Keratinocyte (primary cell): ENCODE data around the gene B3GALT4. TPM values are rescaled to one million over a fixed set of nuclear protein-coding genes. Genes with fewer than 3 reads are reported as not detected.

ENCODE experiments used
- DNase-seq: peaks from one replicate; pipeline ENCODE4 v3.0.0-alpha.2; 2011; ENCODE audit warnings: low read depth, missing footprints, low spot score
- FAIRE-seq: peaks from 2 replicates; lab custom pipeline; 2011; peaks lifted over from hg19 to GRCh38; lab: Jason Lieb, UNC
- H2AFZ ChIP-seq: 2 replicates; pipeline ENCODE4 v1.6.0; 2012; ENCODE audit warnings: low read length, control low read depth, inconsistent platforms; ENCODE audit not compliant: control insufficient read depth
- H3K27ac ChIP-seq: 2 replicates; pipeline ENCODE4 v1.5.1; 2011; ENCODE audit warnings: low read length; ENCODE audit not compliant: control insufficient read depth, insufficient read depth
- H3K27me3 ChIP-seq: 3 replicates; pipeline ENCODE4 v1.6.0; 2011; ENCODE audit warnings: low read length; ENCODE audit not compliant: control insufficient read depth, insufficient read depth; ENCODE audit errors: extremely low read depth
- H3K36me3 ChIP-seq, 2 experiments: 2 replicates in 1 of 2; 3 replicates in 1 of 2; pipeline ENCODE4 v1.5.1; 2011; ENCODE audit warnings: low read length in 2 of 2, mild to moderate bottlenecking in 1 of 2; ENCODE audit not compliant: control insufficient read depth in 2 of 2, insufficient read depth in 2 of 2; ENCODE audit errors: extremely low read depth in 1 of 2
- H3K4me1 ChIP-seq: 3 replicates; pipeline ENCODE4 v1.5.1; 2011; ENCODE audit warnings: low read length; ENCODE audit not compliant: control insufficient read depth, insufficient read depth; ENCODE audit errors: extremely low read depth
- H3K4me2 ChIP-seq: 3 replicates; pipeline ENCODE4 v1.6.0; 2011; ENCODE audit warnings: low read depth, low read length; ENCODE audit not compliant: control insufficient read depth, insufficient read depth; ENCODE audit errors: extremely low read depth
- H3K4me3 ChIP-seq, 3 experiments: fragments of 200-600 bp in 1 of 3; sonication (generic) in 1 of 3; 2 replicates in 2 of 3; 3 replicates in 1 of 3; pipeline ENCODE4 v1.5.1; 2011 to 2016; ENCODE audit warnings: low read length in 3 of 3, mild to moderate bottlenecking in 3 of 3, control low read depth in 2 of 3, inconsistent platforms in 1 of 3, low read depth in 1 of 3, mixed read lengths in 1 of 3, mixed run types in 1 of 3, moderate library complexity in 1 of 3; ENCODE audit not compliant: control insufficient read depth in 2 of 3, insufficient read depth in 2 of 3; ENCODE audit errors: extremely low read depth in 1 of 3
- H3K79me2 ChIP-seq: 2 replicates; pipeline ENCODE4 v1.6.0; 2012; ENCODE audit warnings: low read length; ENCODE audit not compliant: control insufficient read depth, insufficient read depth
- H3K9ac ChIP-seq: 3 replicates; pipeline ENCODE4 v1.6.0; 2011; ENCODE audit warnings: low read length; ENCODE audit not compliant: control insufficient read depth, insufficient read depth; ENCODE audit errors: extremely low read depth
- H3K9me1 ChIP-seq: 3 replicates; pipeline ENCODE4 v1.6.0; 2011; ENCODE audit warnings: low read length; ENCODE audit not compliant: control insufficient read depth, insufficient read depth; ENCODE audit errors: extremely low read depth
- H3K9me3 ChIP-seq: 2 replicates; pipeline ENCODE4 v1.5.1; 2012; ENCODE audit warnings: low read depth, low read length; ENCODE audit not compliant: control insufficient read depth
- H4K20me1 ChIP-seq: 3 replicates; pipeline ENCODE4 v1.6.0; 2011; ENCODE audit warnings: low read length; ENCODE audit not compliant: control insufficient read depth, insufficient read depth; ENCODE audit errors: extremely low read depth
- EZH2 ChIP-seq: IDR thresholded peaks from one replicate; pipeline ENCODE4 v1.6.1; 2012; ENCODE audit warnings: inconsistent platforms, mild to moderate bottlenecking, low read length, moderate library complexity
- dilution Hi-C: fragments of 300-500 bp; cut with MboI; formaldehyde crosslinking; loops from one replicate; pipeline ENCODE4 v1.7.0; 2020; ENCODE audit warnings: low sequenced_read_pairs; ENCODE audit not compliant: extremely low pct_ligation_motif_present
- polyA plus RNA-seq, 5 experiments: library from polyadenylated mRNA; depleted of rRNA in 3 of 5; stranded (reverse) in 3 of 5; stranded (forward) in 1 of 5; unstranded in 1 of 5; fragments of >200 nt; gene quantifications; 1 replicate in 1 of 5; 2 replicates in 3 of 5; 3 replicates in 1 of 5; pipeline versions ENCODE4 v1.2.1 to v1.2.3, GENCODE V29; 2011 to 2012; ENCODE audit warnings: missing spikeins in 2 of 5, low read depth in 1 of 5, low replicate concordance in 1 of 5
- TF ChIP-seq, protein P1 (sequence below), 3 experiments: IDR thresholded peaks in 1 of 3; conservative IDR thresholded peaks in 1 of 3; optimal IDR thresholded peaks in 1 of 3; 2 replicates in 2 of 3; 3 replicates in 1 of 3; pipeline versions ENCODE3 to v1.5.1; 2011; ENCODE audit warnings: low read length in 3 of 3, mild to moderate bottlenecking in 3 of 3, moderate library complexity in 2 of 3, control low read depth in 1 of 3, inconsistent platforms in 1 of 3; ENCODE audit not compliant: insufficient read depth in 2 of 3; ENCODE audit errors: extremely low read depth in 1 of 3

B3GALT4 gene
- polyA plus RNA-seq, 1 donor (not counting 4 experiments of a cell fraction or from before 2014, with no cell fraction given), result 0.31 TPM

DNA sequence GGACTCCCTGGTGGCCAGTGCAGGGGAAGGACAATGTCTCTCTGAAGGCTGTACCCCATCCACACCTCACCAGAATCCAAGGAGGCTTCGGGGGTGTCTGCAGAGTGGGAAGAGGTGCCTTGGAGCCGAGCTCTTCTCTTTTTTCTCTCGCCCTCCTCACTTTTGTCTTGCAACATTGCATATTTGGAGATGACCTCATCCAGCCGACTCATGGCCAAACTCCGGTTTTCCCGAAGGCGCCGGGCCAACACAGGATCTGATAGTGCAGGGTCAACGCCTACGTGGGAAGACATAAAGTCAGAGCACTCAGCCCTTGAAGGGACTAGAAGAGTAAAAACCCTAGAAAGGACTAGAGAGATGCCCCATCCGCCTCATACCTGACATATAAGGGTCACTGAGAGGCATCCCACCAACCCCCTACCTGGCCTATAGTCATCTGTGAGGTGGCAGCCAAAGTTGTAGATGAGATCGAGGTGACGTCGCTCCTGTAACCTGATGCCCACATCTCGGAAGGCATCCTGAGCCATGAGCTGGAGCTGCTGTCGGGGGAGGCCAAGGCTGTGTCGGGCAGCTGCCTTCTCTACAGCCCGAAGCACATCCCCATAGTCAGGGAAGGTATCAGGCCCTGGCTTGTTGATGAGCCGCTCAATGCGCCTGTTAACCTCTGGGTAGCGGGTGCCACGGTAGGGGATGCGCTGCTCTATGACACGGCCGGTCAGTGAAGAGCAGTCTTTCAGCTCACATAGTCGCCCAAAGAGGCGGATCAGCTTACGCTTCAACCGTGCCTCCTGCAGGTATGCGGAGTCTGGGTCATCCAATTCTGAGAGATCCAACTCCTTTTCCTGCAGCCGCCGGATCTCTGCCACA is 43.6 kb downstream of the B3GALT4 start:
- dilution Hi-C loops, result no loop called here
- Histone ChIP-seq H3K36me3 (peaks cover 22 to 30% of the 10 kb centered on the region in 2 experiments), H3K4me1 (peaks cover 45% of the 10 kb centered on the region), H3K9ac (peak overlapping the region; percentile 31), H4K20me1 (no peaks in the 10 kb centered on the region), H3K9me3 (no peaks in the 10 kb centered on the region), H2AFZ (no peak overlapping the region), H3K79me2 (peaks cover 41% of the 10 kb centered on the region), H3K4me2 (peak overlapping the region; percentile 94), H3K27ac (peak overlapping the region; percentile 80), H3K27me3 (no peaks in the 10 kb centered on the region), H3K9me1 (no peaks in the 10 kb centered on the region), H3K4me3 (peak overlapping the region; percentile 4 to 25 (median 25))
- FAIRE-seq, result no peak
- TF ChIP-seq, protein P1, sequence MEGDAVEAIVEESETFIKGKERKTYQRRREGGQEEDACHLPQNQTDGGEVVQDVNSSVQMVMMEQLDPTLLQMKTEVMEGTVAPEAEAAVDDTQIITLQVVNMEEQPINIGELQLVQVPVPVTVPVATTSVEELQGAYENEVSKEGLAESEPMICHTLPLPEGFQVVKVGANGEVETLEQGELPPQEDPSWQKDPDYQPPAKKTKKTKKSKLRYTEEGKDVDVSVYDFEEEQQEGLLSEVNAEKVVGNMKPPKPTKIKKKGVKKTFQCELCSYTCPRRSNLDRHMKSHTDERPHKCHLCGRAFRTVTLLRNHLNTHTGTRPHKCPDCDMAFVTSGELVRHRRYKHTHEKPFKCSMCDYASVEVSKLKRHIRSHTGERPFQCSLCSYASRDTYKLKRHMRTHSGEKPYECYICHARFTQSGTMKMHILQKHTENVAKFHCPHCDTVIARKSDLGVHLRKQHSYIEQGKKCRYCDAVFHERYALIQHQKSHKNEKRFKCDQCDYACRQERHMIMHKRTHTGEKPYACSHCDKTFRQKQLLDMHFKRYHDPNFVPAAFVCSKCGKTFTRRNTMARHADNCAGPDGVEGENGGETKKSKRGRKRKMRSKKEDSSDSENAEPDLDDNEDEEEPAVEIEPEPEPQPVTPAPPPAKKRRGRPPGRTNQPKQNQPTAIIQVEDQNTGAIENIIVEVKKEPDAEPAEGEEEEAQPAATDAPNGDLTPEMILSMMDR (optimal IDR thresholded peaks at IDR 0.05 in 1 of 3, IDR thresholded peaks at IDR 0.05 in 1 of 3, conservative IDR thresholded peaks at IDR 0.05 in 1 of 3; ENCODE audit: extremely low read depth in 1 of 3, insufficient read depth in 2 of 3, low read length in 3 of 3), result no peak
- no peak for TF ChIP-seq EZH2
- no peak for DNase-seq

DNA sequence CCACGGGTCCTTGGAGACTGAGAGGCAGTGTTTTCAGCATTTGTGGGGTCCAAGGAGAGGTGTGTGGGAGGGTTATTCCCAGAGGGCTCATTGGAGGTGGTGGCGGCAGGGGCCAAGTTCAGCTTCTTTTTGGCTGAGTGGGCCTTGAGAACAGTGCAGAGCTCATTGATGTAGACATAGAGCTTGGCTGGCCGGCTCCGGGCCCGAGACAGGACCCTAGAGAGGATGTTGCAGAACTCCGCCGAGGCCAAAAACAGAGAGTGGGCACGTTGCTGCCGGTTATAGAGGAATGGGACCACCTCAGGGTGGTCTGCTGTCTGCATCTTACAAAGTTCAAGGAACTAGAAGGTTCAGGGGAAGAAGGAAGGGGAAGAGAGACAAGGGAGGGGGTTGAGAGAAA is 44.3 kb downstream of the B3GALT4 start:
- Histone ChIP-seq H3K36me3 (peaks cover 20 to 27% of the 10 kb centered on the region in 2 experiments), H4K20me1 (no peaks in the 10 kb centered on the region), H3K4me3 (peak overlapping the region; percentile 4 to 65 (median 25)), H3K9me1 (no peaks in the 10 kb centered on the region), H3K4me2 (peak overlapping the region; percentile 94), H2AFZ (no peak overlapping the region), H3K79me2 (peaks cover 41% of the 10 kb centered on the region), H3K27me3 (no peaks in the 10 kb centered on the region), H3K4me1 (peaks cover 45% of the 10 kb centered on the region), H3K9me3 (no peaks in the 10 kb centered on the region), H3K27ac (peak overlapping the region; percentile 80), H3K9ac (peak overlapping the region; percentile 31)
- TF ChIP-seq, protein P1 (optimal IDR thresholded peaks at IDR 0.05 in 1 of 3, IDR thresholded peaks at IDR 0.05 in 1 of 3, conservative IDR thresholded peaks at IDR 0.05 in 1 of 3; ENCODE audit: extremely low read depth in 1 of 3, insufficient read depth in 2 of 3, low read length in 3 of 3), result no peak
- TF ChIP-seq EZH2, result no peak
- dilution Hi-C loops, result no loop called here
- DNase-seq (no peak), FAIRE-seq (no peak)
